GM21723 (cell line): Measurements from ENCODE around the gene GCDH.
"Not testable (repeated sequence)": the region's sequence is repeated elsewhere in the genome, so short reads cannot be mapped to it uniquely, and the experiment has no call there.

ENCODE experiments used
- ATAC-seq: cut with Tn5 transposase; IDR thresholded peaks from one replicate; pipeline ENCODE4 v1.9.1; 2021; ENCODE audit warnings: mild to moderate bottlenecking, moderate library complexity; ENCODE audit not compliant: unreplicated experiment

GCDH gene

DNA sequence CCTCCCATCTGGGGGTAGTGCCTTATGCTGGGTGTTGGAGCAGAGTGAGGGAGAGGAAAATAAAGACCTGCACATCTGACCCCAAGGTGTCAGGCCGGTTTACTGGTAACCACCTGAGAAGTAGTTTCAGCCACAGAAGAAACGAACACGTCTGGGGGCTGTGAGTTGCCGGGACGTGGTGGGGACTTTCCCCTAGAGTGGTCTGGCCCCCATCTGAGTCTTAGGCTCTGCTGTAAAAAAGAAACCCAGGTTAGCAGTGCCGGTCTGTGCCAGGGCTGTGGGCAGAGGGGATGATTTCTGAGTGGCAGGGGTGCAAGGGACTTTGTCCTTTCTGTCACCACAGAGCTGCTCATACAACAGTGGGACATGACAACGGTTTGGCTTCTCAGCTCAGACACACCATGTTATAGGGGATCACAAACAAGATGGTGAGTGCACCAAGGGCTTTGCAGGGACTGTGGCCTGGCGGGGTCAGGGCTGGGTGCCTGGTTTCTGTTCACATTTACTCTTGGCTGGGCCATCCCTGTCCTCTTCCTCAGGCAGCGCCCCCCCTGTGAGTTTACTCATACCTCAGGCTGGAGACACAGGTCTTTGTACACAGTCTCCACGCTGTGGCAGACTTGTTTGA is 9.0 kb downstream of the GCDH start:
- peak; percentile 84 for ATAC-seq

- no peak for ATAC-seq
These were observed 16.2 kb downstream of the GCDH start for GRCh38 chr19:12907166-12907565.

- ATAC-seq = no peak
These were observed 21.6 kb downstream of the GCDH start for GRCh38 chr19:12912571-12912970.

GRCh38 chr19:12913011-12913561 is 22.1 kb downstream of the GCDH start:
- no peak for ATAC-seq

GRCh38 chr19:12913851-12914690 is 23.1 kb downstream of the GCDH start:
- no peak for ATAC-seq

DNA sequence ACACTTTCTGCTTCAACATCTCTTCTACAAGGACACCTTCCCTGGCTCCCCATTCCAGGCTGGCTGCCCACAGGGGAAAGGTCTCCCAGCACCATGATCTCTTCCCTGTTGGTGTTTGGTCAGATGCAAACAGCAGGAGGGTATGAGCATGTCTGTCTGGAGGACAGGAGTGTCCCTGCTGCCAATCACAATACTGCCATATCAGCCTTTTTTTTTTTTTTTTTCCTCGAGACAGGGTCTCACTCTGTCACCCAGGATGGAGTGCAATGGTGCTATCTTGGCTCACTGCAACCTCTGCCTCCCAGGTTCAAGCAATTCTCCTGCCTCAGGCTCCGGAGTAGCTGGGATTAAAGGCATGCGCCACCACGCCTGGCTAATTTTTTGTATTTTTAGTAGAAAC is 24.9 kb downstream of the GCDH start:
- not testable (repeated sequence) for ATAC-seq

- no peak for ATAC-seq
These were observed 27.3 kb downstream of the GCDH start for GRCh38 chr19:12918253-12918652.

- no peak for ATAC-seq
These were observed 30.1 kb downstream of the GCDH start for GRCh38 chr19:12921047-12921446.

DNA sequence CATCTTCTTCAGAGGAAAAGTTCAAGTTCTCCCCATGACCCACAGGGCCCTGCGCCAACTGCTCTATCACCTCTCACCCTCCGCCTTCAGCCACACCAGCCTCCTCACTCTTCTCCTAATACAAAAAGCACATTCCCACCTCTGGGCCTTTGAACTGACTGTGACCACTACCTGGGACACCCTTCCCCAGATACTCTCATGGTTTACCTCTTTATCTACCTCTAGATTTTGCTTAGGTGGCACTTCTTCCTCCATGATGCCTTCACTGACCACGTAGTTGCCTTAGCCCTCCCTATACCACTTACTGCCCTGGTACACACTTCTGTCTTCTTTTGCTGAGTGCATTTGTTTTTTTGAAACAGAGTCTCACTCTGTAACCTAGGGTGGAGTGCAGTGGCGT is 32.0 kb downstream of the GCDH start:
- no peak for ATAC-seq

- no peak for ATAC-seq
These were observed 33.8 kb downstream of the GCDH start for GRCh38 chr19:12924621-12925310.

- ATAC-seq = no peak
These were observed 39.2 kb downstream of the GCDH start for GRCh38 chr19:12930002-12930645.

GRCh38 chr19:12932392-12933286 is 41.7 kb downstream of the GCDH start:
- ATAC-seq = no peak

DNA sequence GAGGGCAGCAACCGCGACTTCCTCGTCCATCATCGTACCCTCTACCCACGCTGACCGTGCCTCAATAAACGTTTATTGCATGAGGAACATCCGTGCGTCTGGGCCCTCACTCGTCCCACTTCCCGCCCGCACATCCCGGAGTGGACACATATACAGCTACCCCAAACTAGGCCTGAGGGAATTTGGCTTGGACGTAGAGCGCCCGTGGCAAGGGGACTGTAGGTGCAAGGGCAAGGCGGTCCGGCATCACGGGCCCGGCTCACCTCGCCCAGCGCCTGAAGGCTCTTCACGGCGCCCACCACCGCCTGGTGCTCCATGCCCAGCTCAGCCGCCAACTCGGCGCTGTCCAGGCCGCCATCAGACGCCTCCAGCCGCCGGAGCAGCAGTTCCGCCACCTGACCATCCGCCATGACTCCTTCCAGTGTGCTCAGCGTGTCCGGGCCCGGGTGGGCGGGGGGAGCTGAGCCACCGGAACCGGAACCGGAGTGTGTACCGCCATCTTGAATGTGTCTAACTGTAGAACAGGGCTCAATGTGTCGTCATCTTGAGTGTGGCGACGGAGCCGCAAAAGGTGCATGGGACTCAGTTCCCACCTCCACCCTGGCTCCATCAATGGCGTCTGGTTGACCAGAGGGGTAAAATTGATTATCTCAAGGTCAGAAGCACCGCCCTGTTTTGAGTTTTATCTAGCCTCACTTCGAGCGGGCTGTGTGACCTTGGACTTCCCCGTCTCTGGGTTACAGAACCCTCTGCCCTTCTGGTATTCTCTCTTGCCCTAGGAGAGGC is 42.5 kb downstream of the GCDH start, which contains the start of gene FARSA:
FARSA (minus strand) TSS at position 425 of the 786 bp plus-strand sequence; CDS start at position 410, 15 bp downstream.
- peak; percentile 48 for ATAC-seq

- ATAC-seq = no peak
These were observed 44.1 kb downstream of the GCDH start for GRCh38 chr19:12935071-12935470.

DNA sequence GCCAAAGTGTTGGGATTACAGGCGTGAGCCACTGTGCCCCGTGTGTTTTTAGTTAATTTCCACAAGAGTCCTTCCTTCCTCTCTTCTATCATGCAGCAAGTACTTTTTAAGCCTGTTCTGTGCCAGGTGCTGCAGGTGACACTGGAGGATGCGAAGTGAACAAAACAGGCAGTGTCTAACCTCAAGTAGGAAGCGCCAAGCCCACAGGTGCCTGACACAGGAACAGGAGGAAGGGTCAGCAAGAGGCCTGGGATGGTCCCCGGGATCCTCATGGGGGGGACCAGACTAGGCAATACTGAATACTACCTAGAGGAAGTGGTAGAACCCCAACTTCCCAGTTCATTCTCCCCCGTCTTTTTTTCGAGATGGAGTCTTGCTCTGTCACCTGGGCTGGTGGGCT is 45.6 kb downstream of the GCDH start:
- no peak for ATAC-seq

DNA sequence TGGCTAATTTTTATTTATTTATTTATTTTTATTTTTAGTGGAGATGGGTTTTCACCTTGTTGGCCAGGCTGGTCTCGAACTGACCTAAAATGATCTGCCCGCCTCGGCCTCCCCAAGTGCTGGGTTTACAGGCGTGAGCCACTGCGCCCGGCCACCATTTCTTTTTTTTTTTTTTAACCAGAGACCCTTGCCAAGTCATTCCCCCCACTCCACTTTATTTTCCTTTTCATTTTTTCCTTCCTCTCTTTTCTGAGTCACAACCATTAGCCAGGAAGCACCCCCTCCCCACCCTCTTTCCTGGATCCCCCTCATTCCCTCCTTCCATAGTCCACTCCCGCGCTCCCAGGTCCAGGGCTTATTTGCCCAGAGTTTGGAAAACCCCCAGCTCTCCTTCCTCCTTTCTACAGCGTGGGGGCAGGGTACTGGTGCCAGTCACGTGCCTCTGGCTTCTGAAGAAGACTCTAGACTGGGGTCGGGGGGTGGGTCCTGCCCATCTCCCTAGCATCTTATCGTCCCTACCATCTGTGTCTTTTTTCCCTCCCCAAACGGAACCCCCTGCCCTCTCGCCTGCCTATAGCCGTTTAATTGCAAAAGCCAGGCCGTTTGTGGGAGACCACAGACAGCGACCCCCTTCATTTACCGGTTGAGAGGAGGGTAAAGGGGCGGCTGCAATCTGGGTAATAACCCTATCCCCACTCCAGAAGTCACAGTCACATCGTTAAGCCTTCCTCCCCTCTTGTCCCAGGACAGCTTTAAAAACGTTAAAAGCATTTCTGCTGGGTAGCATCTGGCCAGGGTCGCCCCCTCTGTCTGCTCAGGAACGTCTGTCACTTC is 46.4 kb downstream of the GCDH start:
- ATAC-seq = no peak

- ATAC-seq = peak; percentile 82
These were observed 47.2 kb downstream of the GCDH start, which contains the start of gene CALR for GRCh38 chr19:12937927-12938778. Gene CALR, plus strand, starts transcription at chr19:12938609. Its CDS starts 71 bp downstream, at chr19:12938680.
